ENCODE results near the gene COMP.
A peak's percentile ranks its signal among the peaks of the same experiment; 100 is the strongest.
"Not testable (repeated sequence)": the region's sequence is repeated elsewhere in the genome, so short reads cannot be mapped to it uniquely, and the experiment has no call there.

The COMP gene

DNA sequence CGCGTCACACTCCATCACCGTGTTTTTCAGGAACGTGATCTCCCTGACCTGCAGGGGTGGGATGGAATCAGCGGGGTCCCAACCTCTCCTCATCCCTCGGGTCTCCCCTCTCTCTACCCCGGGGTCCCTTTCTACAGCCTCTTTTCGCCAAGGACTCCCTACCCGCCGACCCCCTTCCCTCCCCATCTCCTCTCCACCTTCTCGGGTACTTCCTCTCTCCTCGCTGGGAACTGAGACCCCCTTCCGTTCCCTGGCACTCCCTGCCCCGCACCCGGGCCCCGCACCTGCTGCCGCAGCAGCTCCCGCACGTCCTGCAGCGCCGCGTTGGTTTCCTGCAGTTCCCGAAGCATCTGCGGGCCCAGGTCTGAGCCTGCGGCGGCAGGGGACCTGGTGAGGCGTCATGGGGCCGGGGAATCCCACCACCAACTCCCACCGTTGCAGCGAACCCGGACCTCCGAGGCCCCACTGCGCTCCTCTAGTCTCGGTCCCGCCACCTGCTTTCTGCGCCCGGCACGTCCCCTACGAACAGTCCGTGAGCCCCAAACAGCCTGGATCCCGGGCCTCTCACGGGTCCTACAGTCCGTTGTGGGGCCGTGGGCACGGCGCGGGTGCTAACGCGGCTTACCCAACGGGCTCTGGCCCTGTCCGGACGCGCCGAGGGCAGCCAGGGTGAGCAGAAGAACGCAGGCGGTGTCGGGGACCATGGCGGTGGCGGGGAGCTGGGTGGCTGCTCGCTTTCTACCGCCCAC is at the start of gene COMP:
Gene COMP, minus strand, starts transcription at position 740 of the 749 bp plus-strand sequence. Its CDS starts 36 bp downstream, at position 704.
- DNase-seq = no peak
- in situ Hi-C loops (cut with HindIII; ENCODE audit: low pct_ligation_motif_present, low pct_unique_long_range_greater_than_20kb, low sequenced_read_pairs) = no loop called here

DNA sequence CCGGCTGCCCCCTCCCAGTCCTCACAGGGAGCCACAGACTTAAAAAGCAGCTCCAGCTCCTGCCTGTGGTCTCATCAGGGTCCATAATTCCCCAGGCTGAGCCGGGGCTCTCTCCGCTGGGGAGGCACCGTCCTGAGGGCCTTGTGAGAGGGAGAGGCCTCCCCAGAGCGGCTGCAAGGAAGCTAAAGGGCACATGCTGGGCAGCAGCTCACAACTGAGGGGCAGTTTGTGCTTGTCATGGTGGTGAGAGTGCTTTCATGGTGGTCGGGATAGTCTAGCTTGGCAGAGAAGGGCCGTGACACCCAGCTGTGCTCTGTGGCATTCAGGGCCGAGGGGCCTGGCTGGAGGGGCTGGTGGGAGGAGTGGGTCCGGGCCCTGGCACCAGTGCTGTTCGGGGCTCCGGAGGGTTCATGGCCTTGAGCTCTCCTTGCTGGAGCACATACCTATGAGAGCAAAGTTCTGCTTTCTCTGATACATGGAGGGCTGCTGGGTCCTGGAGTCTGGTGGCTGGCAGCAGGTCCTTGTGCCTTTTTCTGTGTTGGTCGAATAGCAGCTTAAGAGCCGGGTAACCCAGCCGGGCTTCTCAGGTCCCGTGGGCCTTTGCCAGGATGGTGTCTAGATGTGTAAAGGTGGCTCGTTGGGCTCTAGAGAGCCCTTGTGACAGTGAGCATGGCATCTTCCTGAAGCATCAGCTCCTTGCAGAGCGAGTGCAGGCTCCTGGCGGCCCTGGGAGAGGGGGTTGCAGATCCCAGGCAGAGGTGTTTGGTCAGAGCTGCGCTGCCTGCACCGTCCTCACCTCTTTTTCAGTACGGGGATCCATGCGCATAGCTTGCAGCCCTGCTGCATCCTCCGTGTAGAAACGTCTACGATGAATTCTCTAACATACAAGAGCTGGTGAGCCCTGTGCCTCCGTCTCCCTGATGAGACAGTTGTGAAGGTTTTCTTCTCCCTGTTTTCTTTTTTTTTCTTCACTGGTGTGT is 49.5 kb upstream of the COMP start:
- DNase-seq = no peak
- in situ Hi-C loops (cut with HindIII; ENCODE audit: low pct_ligation_motif_present, low pct_unique_long_range_greater_than_20kb, low sequenced_read_pairs) = no loop called here

DNA sequence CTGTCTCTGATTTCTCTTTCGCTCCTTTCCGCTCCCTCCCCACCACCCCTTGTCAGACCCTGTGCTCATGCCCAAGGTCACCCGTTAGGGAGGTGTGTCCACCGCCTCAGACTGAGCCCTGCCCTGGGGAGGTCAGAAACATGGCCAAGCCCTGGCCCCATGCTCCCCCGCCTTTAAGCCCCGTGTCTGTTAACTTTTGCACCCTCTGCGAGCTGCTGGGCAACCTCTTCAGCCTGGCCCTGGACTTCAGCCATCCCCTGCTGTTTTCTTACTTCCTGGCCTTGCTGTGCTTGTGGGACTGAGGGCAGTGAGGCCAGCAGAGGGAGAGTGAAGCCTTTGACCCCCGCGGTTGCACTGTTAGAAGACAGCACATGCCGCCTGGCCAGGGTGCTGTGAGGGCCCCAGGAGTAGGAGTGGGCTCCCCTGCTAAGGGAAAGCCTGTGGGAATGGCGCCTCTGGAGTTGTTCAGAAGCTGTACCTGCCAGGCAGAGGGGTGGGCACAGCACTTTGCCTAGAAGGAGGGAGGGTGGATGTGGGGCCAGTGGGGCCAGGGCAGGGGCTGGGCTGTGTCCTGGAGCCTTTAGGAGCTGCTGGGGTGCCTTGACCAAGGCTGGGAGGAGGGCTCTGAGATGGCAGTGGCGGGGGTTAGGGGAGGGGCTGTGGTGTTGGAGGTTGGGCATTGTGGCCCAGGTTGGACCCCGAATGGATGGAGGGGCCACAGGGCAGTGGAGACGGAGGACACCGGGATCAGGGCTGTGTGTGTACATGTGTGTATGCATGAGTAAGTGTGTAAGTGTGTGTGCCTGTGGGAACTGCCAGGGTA is 48.6 kb upstream of the COMP start:
- DNase-seq = no peak
- in situ Hi-C loops (cut with HindIII; ENCODE audit: low pct_ligation_motif_present, low pct_unique_long_range_greater_than_20kb, low sequenced_read_pairs) = no loop called here

DNA sequence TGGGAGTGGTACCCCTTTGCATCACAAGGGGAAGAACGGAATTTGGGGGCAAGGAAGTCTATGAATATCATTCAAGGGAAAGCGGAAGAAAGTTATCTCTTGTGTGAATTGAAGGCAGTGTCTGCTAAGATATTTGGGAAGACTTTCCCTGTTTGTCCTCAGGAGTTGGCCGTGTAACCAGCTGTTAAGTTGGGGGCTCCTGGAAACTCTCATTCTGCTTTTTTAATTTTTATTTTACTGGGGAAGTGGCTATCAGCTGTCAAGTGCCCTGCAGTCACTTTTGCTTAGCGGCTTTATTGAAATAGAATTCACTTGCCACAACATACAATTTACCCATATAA is 43.5 kb upstream of the COMP start:
- in situ Hi-C loops (cut with HindIII; ENCODE audit: low pct_ligation_motif_present, low pct_unique_long_range_greater_than_20kb, low sequenced_read_pairs) = no loop called here
- DNase-seq = no peak

DNA sequence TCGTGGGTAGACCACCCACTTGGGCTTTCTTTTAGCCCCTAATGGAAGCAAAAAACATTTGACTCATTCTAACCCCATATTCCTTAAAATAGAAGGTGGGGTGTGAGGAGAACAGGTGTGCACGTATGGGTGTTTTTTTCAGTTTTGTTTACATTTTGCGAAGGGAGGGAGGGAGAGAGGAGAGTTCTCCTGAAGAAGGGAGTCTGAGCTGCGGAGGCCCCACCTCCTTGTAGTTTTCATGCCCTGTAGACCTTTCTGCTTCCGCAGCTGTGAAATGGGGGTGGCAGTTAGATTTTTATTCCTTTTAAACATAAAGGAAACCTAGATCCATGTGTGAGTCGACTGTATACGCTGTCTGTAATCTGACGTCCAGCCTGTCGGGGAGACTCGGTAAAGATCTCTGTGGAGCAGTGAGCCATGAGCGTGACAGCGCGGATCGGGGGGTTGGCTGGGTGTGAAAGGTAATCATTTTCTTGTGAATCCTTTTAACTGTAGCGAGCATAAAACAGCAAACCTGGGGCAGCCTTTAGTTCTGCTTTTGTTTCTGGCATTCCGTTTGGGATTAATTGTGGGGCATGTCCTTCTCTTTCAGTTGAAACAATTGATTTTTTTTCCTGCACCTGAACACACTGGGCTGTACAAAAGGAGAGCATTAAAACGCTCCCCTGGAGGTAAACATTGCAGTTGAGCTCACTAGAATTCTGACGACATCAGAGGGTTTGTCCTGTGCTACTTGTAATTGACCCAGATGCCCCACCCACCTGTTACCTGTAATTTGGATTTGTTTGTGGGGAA is 42.9 kb upstream of the COMP start:
- in situ Hi-C loops (cut with HindIII; ENCODE audit: low pct_ligation_motif_present, low pct_unique_long_range_greater_than_20kb, low sequenced_read_pairs) = no loop called here
- no peak for DNase-seq

DNA sequence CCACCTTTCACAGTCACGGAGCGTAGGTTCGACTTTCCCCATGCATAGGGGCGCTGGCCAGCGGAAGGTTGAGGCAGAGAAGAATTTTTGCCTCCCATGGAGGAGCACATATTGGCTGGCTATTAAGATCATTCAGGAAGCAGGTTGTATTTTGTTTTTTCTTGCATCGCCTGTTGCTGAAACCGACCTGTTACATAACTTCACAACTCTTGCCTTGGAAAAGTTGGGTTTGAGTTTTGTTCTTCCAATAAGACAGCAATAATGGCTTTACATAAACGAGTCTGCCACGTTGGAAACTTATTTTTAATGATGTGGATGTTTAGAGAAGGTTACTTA is 42.0 kb upstream of the COMP start:
- in situ Hi-C loops (cut with HindIII; ENCODE audit: low pct_ligation_motif_present, low pct_unique_long_range_greater_than_20kb, low sequenced_read_pairs) = no loop called here
- DNase-seq = no peak

DNA sequence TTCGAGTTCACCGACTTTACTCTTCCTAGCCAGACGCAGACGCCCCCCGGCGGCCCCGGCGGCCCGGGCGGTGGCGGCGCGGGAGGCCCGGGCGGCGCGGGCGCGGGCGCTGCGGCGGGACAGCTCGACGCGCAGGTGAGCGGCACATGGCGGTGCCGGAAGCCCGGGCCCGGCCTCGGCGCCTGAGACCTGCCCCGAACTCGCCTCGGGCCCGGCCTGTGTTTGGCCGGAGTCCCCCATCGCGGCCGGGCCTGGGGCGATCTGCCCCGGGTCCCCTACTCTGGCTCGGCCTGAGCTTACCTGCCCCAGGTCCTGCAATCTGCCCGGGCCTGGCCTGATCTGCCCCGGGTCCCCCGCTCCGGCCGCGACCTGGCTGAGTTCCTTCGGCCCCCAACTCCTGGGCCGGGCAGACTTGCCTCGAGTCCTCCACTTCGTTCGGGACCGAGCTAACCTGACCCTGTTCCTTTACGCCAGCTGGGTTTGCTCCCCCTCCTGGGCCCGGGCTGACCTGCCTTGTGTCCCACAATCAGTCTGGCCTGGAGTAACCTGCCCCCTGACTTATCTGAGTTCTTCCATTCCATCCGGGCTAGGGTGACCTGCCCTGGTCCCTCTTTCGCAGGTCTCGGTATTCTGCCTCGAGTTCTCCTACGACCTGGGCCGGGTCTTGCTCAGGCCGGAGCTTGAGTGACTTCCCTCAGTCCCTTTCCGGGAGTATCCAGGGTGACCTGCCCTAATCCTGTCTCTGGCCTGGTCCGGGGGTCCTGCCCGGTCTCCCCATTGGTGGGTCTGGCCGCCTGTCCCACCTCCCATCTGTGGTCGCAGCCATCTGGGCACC is 41.4 kb upstream of the COMP start:
- DNase-seq = peak; percentile 42

DNA sequence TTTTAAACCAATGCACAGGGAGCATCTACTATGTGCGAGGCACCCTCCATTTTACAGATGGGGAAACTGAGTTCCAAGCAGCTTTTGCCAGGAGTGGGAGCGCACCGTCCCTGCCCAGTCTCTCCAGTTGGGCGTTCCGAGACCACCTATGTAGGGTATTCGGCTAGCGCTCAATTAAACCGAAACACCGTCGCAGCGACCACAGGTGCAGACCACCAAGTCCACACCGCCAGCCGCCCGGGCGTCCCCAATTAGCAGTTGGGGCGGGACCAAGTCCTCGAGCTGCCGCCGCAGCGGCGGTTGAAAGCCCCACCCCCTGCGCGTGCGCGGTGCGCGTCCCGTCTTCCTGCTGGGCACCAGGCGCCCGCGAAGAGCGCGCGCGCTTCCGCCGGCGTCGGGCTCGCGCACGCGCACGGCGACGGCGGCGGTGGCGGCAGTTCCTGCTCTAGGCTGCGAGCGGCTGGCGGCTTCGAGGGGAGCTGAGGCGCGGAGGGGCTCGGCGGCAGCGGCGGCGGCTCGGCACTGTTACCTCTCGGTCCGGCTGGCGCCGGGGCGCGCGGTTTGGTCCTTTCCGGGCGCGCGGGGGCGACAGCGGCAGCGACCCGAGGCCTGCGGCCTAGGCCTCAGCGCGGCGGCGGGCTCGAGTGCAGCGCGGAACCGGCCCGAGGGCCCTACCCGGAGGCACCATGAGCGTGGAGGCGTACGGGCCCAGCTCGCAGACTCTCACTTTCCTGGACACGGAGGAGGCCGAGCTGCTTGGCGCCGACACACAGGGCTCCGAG is 40.6 kb upstream of the COMP start, which contains the start of gene UPF1:
Gene UPF1, plus strand, starts transcription at position 436 of the 782 bp plus-strand sequence. Its CDS starts 251 bp downstream, at position 687.
- in situ Hi-C loops (cut with HindIII; ENCODE audit: low pct_ligation_motif_present, low pct_unique_long_range_greater_than_20kb, low sequenced_read_pairs) = no loop called here
- DNase-seq = peak; percentile 88

More for the DNA sequence above, 41.4 kb upstream of the COMP start:
- in situ Hi-C loops (cut with HindIII; ENCODE audit: low pct_ligation_motif_present, low pct_unique_long_range_greater_than_20kb, low sequenced_read_pairs) = no loop called here

DNA sequence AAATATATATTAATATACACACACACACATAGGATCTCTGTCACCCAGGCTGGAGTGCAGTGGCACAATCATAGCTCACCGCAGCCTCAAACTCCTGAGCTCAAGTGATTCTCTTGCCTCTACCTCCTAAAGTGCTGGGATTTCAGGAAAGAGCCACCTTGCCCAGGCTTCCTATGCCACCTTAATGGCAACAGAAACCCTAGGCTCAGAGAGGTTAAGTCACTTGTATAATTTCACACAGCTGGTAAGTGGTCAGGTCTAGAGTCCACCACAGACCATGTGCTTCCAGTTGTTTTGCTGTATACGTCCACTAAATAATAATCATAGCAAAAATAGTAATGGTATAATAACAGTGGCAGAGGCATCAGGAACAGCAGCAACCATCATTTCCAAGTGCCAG is 39.4 kb upstream of the COMP start:
- in situ Hi-C loops (cut with HindIII; ENCODE audit: low pct_ligation_motif_present, low pct_unique_long_range_greater_than_20kb, low sequenced_read_pairs) = no loop called here
- no peak for DNase-seq

DNA sequence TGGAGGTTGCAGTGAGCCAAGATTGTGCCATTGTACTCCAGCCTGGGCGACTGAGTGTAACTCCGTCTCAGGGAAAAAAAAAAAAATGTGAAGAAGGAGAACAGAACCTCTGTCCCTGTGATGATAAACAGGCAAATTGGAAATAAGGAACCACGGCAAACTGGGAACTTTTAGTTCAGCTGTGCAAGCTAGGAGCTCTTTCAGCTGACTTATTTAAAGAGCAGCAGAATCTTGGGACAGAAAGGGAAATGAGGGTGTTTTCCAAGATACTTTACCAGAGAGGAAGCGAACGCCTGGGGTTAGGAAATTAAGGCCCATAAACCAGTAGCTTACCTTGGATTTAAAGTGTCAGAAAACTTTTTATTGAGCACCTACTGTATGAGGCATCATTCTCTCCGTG is 37.7 kb upstream of the COMP start:
- in situ Hi-C loops (cut with HindIII; ENCODE audit: low pct_ligation_motif_present, low pct_unique_long_range_greater_than_20kb, low sequenced_read_pairs) = no loop called here
- no peak for DNase-seq

DNA sequence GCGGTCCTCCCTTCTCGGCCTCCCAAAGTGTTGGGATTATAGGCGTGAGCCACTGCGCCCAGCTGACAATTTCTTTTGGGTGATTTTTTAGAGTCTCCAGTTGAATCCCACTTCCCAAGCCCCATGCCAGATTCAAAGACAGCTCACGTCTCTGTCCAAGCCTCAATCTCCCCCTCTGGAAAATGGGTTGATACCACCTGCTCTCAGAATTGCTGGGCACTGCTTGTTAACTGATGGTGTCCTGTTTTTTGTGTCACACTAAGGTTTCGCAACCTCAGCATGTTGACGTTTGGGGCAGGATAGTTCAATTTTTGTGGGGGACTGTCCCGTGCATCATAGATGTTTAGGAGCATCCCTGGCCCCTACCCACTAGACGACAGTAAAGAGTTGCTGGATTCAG is 26.5 kb upstream of the COMP start:
- in situ Hi-C loops (cut with HindIII; ENCODE audit: low pct_ligation_motif_present, low pct_unique_long_range_greater_than_20kb, low sequenced_read_pairs) = no loop called here
- no peak for DNase-seq

DNA sequence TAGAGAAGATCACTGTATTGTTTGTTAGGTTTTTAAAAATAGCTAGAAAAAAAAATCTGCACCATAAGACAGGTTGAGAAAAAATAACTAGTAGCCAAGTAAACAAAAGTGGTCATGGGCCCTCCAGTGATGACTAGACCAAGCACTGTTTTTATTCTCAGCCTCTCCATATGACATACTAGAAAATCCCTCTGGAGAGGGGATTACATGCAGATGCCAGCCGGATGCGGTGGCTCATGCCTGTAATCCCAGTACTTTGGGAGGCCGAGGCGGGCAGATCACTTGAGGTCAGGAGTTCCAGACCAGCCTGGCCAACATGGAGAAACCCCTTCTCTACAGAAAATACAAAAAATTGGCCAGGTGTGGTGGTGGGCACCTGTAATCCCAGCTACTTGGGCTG is 25.5 kb upstream of the COMP start:
- in situ Hi-C loops (cut with HindIII; ENCODE audit: low pct_ligation_motif_present, low pct_unique_long_range_greater_than_20kb, low sequenced_read_pairs); DNase-seq: not testable (repeated sequence)

DNA sequence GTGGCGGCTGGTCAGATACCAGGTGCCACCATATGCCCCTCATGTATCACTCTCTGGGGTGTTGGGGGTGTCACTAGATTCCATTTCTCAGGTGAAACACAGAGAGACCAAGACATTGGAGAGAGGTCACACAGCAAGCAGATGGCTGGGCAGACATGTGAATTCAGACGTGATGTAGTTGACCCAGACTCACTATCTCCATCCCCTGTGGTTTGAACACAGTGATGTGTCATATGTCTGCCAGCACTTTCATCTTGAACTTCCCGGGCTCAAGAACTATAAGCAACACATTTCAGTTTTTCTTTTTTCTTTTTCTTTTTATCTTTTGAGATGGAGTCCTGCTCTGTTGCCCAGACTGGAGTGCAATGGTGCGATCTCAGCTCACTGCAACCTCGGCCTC is 24.6 kb upstream of the COMP start:
- no peak for DNase-seq
- in situ Hi-C loops (cut with HindIII; ENCODE audit: low pct_ligation_motif_present, low pct_unique_long_range_greater_than_20kb, low sequenced_read_pairs) = no loop called here

DNA sequence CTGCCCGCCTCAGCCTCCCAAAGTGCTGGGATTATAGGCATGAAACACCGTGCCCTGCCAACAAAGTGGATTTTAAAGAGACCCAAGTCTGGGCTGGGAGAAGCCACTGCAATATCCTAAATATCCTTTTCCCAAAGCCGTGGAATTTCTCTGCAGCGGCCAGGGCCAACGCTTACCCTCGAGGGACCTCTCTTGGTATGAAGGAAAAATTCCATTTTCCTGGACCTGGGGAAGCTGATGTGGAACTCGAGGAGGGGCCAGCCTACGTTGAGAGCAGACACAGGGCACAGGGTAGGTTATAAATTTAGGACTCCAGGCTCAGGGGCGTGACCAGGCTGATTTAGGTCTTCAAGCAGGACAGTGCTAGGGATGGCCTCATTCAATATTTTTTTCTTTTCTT is 23.0 kb upstream of the COMP start:
- in situ Hi-C loops (cut with HindIII; ENCODE audit: low pct_ligation_motif_present, low pct_unique_long_range_greater_than_20kb, low sequenced_read_pairs) = no loop called here
- no peak for DNase-seq

DNA sequence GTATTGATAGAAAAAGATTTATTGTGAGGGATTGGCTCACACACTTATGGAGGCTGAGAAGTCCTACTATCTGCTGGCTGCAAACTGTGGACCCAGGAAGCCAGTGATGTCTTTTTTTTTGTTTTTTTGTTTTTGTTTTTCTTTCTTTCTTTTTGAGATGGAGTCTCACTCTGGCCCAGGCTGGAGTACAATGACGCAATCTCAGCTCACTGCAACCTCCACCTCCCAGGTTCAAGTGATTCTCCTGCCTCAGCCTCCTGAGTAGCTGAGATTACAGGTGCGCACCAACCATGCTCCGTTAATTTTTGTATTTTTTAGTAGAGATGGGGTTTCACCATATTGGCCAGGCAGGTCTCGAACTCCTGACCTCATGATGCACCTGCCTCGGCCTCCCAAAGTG is 20.5 kb upstream of the COMP start:
- in situ Hi-C loops (cut with HindIII; ENCODE audit: low pct_ligation_motif_present, low pct_unique_long_range_greater_than_20kb, low sequenced_read_pairs) = not testable (repeated sequence)

DNA sequence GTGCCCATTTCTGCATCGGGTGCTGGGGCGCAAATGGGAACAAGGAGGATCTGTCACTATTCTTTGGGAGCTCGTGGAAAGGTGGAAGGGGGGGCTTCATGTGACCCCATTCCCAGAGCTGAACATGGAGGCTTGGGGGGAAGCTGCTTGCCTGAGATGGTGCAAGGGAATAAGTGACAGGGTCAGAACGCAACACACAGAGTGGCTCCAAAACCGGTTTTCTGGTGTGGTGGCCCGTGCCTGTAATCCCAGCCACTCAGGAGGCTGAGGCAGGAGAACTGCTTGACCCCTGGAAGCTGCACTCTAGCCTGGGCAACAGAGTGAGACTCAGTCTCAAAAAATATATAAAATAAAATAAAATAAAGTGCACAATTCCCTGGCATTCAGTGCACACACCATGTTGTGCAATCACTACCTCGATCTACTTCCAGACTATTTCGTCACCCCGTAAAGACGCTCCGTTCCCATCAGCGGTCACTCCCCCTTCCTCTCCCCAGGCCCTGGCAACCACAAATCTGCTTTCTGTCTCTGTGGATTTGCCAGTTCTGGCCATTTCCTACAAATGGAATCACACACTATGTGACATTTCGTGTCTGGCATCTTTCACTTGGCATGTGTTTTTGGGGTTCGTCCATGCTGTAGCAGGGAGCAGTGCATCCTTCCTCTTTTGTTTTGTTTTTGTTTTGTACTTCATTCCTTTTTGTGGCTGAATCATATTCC is 18.2 kb upstream of the COMP start:
- DNase-seq = no peak
- in situ Hi-C loops (cut with HindIII; ENCODE audit: low pct_ligation_motif_present, low pct_unique_long_range_greater_than_20kb, low sequenced_read_pairs) = no loop called here

More for the DNA sequence above, 20.5 kb upstream of the COMP start:
- not testable (repeated sequence) for DNase-seq
